Measurements from ENCODE around the gene OSBPL7.

The OSBPL7 gene

DNA sequence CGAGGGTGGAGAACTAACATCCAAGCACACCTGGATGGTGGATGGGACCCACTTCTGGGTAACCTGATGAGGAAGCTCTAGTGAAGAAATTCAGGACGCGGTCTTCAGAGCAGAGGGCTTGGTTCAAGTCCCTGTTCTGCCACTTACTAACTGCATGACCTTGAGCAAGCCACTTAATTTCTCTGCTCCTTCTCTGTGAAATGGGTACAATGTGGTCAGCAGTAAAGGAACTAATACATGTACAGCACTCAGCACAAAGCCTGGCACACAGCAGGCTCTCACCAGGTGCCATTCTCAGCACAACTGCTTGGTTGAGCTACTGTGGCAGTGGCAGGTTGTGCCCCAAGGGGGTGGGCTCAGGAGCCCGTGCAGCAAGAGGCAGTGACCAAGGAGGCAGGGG lies 1.9 kb upstream of the OSBPL7 start:
- peaks cover 43% of the 10 kb centered on the region for H3K36me3 ChIP-seq (ENCODE audit: insufficient read depth, low read length)
- TF ChIP-seq CTCF (IDR thresholded peaks at IDR 0.05; ENCODE audit: low read length) (no peak), EZH2 (IDR thresholded peaks at IDR 0.05; ENCODE audit: borderline replicate concordance, low read length) (no peak)

DNA sequence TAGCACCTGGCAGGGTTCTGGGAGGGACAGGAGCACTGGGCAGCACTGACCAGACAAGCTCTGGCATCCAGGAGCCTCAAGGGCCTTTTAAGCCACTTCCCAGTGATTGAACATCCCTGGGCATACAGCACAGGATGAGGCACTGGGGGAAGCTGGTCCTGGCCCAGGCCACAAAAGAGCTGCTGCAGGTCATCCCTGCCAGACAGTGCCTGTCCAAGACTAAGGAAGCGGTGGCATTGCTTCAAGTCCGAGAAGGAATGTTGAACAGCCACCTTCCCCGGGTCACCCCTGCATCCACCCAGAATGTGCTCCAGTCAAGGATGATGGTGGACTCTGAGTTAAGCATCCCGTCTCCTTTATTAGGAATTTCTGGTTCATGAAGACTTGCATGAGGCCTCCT lies 1.2 kb upstream of the OSBPL7 start:
- no peak overlapping the region for H2AFZ ChIP-seq (ENCODE audit: low read length)
- H3K27me3 ChIP-seq (ENCODE audit: insufficient read depth, low read length), result no peaks in the 10 kb centered on the region
- H3K4me2 ChIP-seq (ENCODE audit: low read length), result no peak overlapping the region
- H3K4me1 ChIP-seq (ENCODE audit: insufficient read depth, low read length, severe bottlenecking), result peaks cover 21% of the 10 kb centered on the region
- H3K79me2 ChIP-seq (ENCODE audit: insufficient read depth, low read length), result no peaks in the 10 kb centered on the region
- H4K20me1 ChIP-seq (ENCODE audit: insufficient read depth, low read length), result no peaks in the 10 kb centered on the region
- TF ChIP-seq CTCF (IDR thresholded peaks at IDR 0.05; ENCODE audit: low read length) (no peak), EZH2 (IDR thresholded peaks at IDR 0.05; ENCODE audit: borderline replicate concordance, low read length) (no peak)
- no peak overlapping the region for H3K4me3 ChIP-seq (ENCODE audit: low read depth, low read length, poor library complexity, severe bottlenecking)
- no peak overlapping the region for H3K27ac ChIP-seq (ENCODE audit: low read depth, low read length, poor library complexity, severe bottlenecking)
- no peaks in the 10 kb centered on the region for H3F3A ChIP-seq (ENCODE audit: insufficient read depth, low read length)
- H3K9me3 ChIP-seq (ENCODE audit: low read length), result no peaks in the 10 kb centered on the region
- no peaks in the 10 kb centered on the region for H3K9me2 ChIP-seq (ENCODE audit: low read depth, low read length)
- no peak overlapping the region; the same call in 1 of the 2 replicates for H3K9ac ChIP-seq (ENCODE audit: low read length)
- peaks cover 44% of the 10 kb centered on the region; the same call in 1 of the 2 replicates for H3K36me3 ChIP-seq (ENCODE audit: insufficient read depth, low read length)

More for the DNA sequence above, 1.9 kb upstream of the OSBPL7 start:
- no peak overlapping the region for H3K27ac ChIP-seq (ENCODE audit: low read depth, low read length, poor library complexity, severe bottlenecking)
- no peak overlapping the region for H2AFZ ChIP-seq (ENCODE audit: low read length)
- H3K9me2 ChIP-seq (ENCODE audit: low read depth, low read length), result no peaks in the 10 kb centered on the region
- no peak overlapping the region for H3K4me3 ChIP-seq (ENCODE audit: low read depth, low read length, poor library complexity, severe bottlenecking)
- no peaks in the 10 kb centered on the region for H3K9me3 ChIP-seq (ENCODE audit: low read length)
- no peaks in the 10 kb centered on the region for H3F3A ChIP-seq (ENCODE audit: insufficient read depth, low read length)
- no peaks in the 10 kb centered on the region for H3K27me3 ChIP-seq (ENCODE audit: insufficient read depth, low read length)
- H3K79me2 ChIP-seq (ENCODE audit: insufficient read depth, low read length), result no peaks in the 10 kb centered on the region
- no peak overlapping the region for H3K4me2 ChIP-seq (ENCODE audit: low read length)
- no peaks in the 10 kb centered on the region for H4K20me1 ChIP-seq (ENCODE audit: insufficient read depth, low read length)
- peaks cover 21% of the 10 kb centered on the region for H3K4me1 ChIP-seq (ENCODE audit: insufficient read depth, low read length, severe bottlenecking)
- no peak overlapping the region for H3K9ac ChIP-seq (ENCODE audit: low read length)

GRCh38 chr17:47821031-47821423 lies 567 bp downstream of the OSBPL7 start:
- H3K9ac ChIP-seq (ENCODE audit: low read length), result peak overlapping the region; percentile 94
- no peaks in the 10 kb centered on the region for H4K20me1 ChIP-seq (ENCODE audit: insufficient read depth, low read length)
- peak overlapping the region; percentile 99 for H3K4me2 ChIP-seq (ENCODE audit: low read length)
- H3K36me3 ChIP-seq (ENCODE audit: insufficient read depth, low read length), result peaks cover 44% of the 10 kb centered on the region; the same call in 1 of the 2 replicates
- no peaks in the 10 kb centered on the region for H3F3A ChIP-seq (ENCODE audit: insufficient read depth, low read length)
- no peak overlapping the region for H2AFZ ChIP-seq (ENCODE audit: low read length)
- no peak overlapping the region for H3K27ac ChIP-seq (ENCODE audit: low read depth, low read length, poor library complexity, severe bottlenecking)
- H3K4me3 ChIP-seq (ENCODE audit: low read depth, low read length, poor library complexity, severe bottlenecking), result peak overlapping the region; percentile 97
- TF ChIP-seq EZH2 (IDR thresholded peaks at IDR 0.05; ENCODE audit: borderline replicate concordance, low read length) (no peak), CTCF (IDR thresholded peaks at IDR 0.05; ENCODE audit: low read length) (no peak)
- no peaks in the 10 kb centered on the region for H3K9me3 ChIP-seq (ENCODE audit: low read length)
- H3K4me1 ChIP-seq (ENCODE audit: insufficient read depth, low read length, severe bottlenecking), result peaks cover 21% of the 10 kb centered on the region
- H3K9me2 ChIP-seq (ENCODE audit: low read depth, low read length), result no peaks in the 10 kb centered on the region
- H3K79me2 ChIP-seq (ENCODE audit: insufficient read depth, low read length), result no peaks in the 10 kb centered on the region
- no peaks in the 10 kb centered on the region for H3K27me3 ChIP-seq (ENCODE audit: insufficient read depth, low read length)

Measured in OCI-LY1 (cell line).